Measurements from ENCODE around the gene PBX3. TPM values are rescaled to one million over a fixed set of nuclear protein-coding genes. Genes with fewer than 3 reads are reported as not detected.

Gene PBX3
- total and polyA plus RNA-seq, 2 of the 13 experiments (the other 11 are each of a cell fraction or from before 2014, with no cell fraction given): 6.0 to 11.2 TPM

DNA sequence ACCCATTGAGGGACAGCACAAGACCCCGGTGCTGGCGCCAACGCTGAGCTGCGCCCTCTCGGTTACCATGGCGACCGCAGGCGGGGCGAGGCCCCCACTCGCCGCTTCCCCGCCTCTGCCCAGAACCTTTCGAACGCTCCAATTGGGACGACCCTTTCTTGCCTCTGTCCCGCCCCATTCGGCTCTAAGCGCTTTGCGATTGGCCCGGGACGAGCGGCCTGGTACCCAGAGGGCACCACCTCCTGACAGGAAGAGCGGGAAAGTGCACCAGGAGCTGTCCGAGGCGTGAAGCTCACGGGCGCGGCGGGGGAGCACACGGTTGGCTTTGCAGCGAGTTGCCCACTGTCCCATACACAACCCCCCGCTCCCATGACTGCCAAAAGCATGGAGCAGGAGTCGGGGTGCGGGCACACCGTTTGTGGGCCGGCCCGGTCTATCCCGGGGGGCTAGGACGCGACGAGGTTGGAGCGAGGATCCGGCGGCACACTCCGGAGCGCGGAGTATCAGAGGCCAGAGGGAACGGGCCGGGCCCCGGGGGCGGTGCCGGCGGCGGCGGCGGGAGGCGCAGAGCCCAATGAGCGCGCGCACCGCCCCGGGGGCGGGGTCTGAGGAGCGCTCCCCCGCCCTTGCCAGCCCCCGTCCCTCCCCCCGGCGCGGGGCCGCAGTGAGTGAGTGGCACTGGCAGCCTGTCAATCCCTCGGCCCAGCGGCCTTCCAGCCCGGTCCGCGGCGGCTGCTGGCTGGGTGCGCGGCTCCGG, 978 bp upstream of the PBX3 start (continued):
- TF ChIP-seq ZNF280D (CRISPR knock-in tag; IDR thresholded peaks at IDR 0.05) (peak; percentile 82), ZNF446 (CRISPR knock-in tag; IDR thresholded peaks at IDR 0.05) (peak; percentile 98), SMAD3 (CRISPR knock-in tag; IDR thresholded peaks at IDR 0.05) (0 out of 2 replicates have a peak, but pooled peaks have one; percentile 38), ZNF503 (CRISPR knock-in tag; IDR thresholded peaks at IDR 0.05) (0 out of 2 replicates have a peak, but pooled peaks have one; percentile 45), ZFYVE20 (CRISPR knock-in tag; IDR thresholded peaks at IDR 0.05; ENCODE audit: borderline replicate concordance, low read depth) (peak; percentile 98), ZNF580 (CRISPR knock-in tag; IDR thresholded peaks at IDR 0.05; ENCODE audit: borderline replicate concordance, low read depth) (peak; percentile 90; the same call in 1 of the 2 replicates), NFIB (CRISPR knock-in tag; IDR thresholded peaks at IDR 0.05; ENCODE audit: borderline replicate concordance) (no peak), NFE2L2 (IDR thresholded peaks at IDR 0.05; ENCODE audit: low read length) (no peak), SALL2 (CRISPR knock-in tag; IDR thresholded peaks at IDR 0.05) (peak; percentile 92; the same call in 1 of the 2 replicates), ZNF572 (CRISPR knock-in tag; IDR thresholded peaks at IDR 0.05) (0 out of 2 replicates have a peak, but pooled peaks have one; percentile 34), CTCF (CRISPR knock-in tag; IDR thresholded peaks at IDR 0.05) (no peak), RFXAP (CRISPR knock-in tag; IDR thresholded peaks at IDR 0.05; ENCODE audit: borderline replicate concordance) (peak; percentile 94), ZNF275 (CRISPR knock-in tag; IDR thresholded peaks at IDR 0.05; ENCODE audit: borderline replicate concordance) (peak; percentile 94; the same call in 1 of the 2 replicates), ATF5 (CRISPR knock-in tag; IDR thresholded peaks at IDR 0.05; ENCODE audit: low read depth) (peak; percentile 88; the same call in 1 of the 2 replicates)
- TF ChIP-seq, protein P1, sequence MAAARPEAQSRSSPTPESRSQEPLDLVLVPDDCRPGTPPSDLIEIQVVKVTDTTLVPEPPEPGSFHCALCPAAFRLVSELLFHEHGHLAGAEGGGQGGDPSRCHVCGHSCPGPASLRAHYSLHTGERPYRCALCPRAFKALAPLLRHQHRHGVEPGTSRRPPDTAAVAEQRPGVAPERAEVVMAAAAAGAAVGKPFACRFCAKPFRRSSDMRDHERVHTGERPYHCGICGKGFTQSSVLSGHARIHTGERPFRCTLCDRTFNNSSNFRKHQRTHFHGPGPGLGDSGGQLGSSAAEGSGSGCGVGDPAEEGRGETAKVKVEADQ (CRISPR knock-in tag; IDR thresholded peaks at IDR 0.05; ENCODE audit: borderline replicate concordance): peak; percentile 64; the same call in 1 of the 2 replicates

Data from HepG2 (cell line).